Duodenal mucosa (tissue), 2 donors: ENCODE measurements around the gene RAD51AP2.
A peak's percentile ranks its signal among the peaks of the same experiment; 100 is the strongest.
"Not testable (repeated sequence)": the region's sequence is repeated elsewhere in the genome, so short reads cannot be mapped to it uniquely, and the experiment has no call there.

ENCODE experiments used
- H3K27ac ChIP-seq: one replicate; pipeline ENCODE4 v1.7.0; 2013; ENCODE audit warnings: low read depth, low read length
- H3K27me3 ChIP-seq, 2 donors: one replicate each; pipeline ENCODE4 v1.7.0; 2013; ENCODE audit warnings: low read length in 2 of 2, control low read depth in 1 of 2; ENCODE audit not compliant: insufficient read depth in 2 of 2, control insufficient read depth in 1 of 2
- H3K36me3 ChIP-seq, 2 donors: one replicate each; pipeline ENCODE4 v1.7.0; 2013; ENCODE audit warnings: low read length in 2 of 2, control low read depth in 1 of 2; ENCODE audit not compliant: insufficient read depth in 2 of 2, control insufficient read depth in 1 of 2
- H3K4me1 ChIP-seq, 2 donors: one replicate each; pipeline ENCODE4 v1.7.0; 2013; ENCODE audit warnings: low read length in 2 of 2, control low read depth in 1 of 2; ENCODE audit not compliant: insufficient read depth in 2 of 2, control insufficient read depth in 1 of 2
- H3K4me3 ChIP-seq, 2 donors: one replicate each; pipeline ENCODE4 v1.7.0; 2013; ENCODE audit warnings: low read length in 2 of 2, low read depth in 1 of 2
- H3K9ac ChIP-seq, 2 donors: one replicate each; pipeline ENCODE4 v1.7.0; 2013; ENCODE audit warnings: low read length in 2 of 2, low read depth in 1 of 2
- H3K9me3 ChIP-seq, 2 donors: one replicate each; pipeline ENCODE4 v1.7.0; 2013; ENCODE audit warnings: low read length in 2 of 2, control low read depth in 1 of 2; ENCODE audit not compliant: control insufficient read depth in 1 of 2

The RAD51AP2 gene

DNA sequence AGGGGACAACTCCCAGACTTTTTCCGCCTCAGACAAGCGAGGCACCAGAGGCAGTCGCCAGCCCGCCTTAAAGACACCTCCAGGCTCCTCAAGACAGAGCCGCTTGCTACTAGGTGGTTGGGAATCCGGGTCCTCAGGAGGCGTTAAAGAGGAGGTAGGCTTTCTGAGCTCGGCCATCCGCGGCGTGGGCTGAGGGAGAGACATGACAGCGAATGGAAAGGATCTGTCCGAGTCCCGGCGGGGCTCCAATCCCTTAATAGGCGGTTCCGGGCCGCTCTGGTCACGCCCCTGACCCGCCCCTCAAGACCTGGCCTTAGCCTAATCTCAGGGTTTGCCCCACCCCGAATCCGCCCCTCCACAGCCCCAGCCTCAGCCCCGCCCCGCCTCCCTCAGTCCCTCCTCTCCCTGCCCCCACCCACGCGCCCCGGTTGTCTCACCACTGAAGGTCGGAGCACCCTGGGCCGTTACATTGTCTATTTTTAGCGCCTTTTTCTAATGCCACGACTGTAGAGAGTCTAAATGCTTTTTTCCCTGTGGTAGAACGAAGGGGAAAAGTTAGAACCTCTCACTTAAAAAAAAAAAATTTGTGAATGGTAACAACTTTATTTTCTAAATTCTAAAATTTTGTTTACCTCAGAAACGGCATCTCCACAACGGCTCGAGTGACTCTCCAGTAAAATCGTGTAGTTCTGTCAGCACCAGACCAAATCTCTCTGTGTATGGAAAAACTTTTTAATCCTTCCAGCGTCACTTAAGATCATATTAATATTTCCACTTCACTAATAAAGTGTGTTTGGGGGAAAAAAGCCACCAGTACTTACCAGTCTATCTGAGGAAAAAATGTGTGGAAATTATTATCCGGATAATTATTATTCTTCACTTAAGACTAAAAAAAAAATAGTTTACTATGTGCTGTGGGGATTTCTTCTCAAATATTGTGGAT lies at the start of gene RAD51AP2:
RAD51AP2 (minus strand) TSS at position 229 of the 943 bp plus-strand sequence; CDS start at position 204, 25 bp downstream.
- H3K4me3 ChIP-seq = peak within 1 kb of the TSS; percentile 61 to 63
- H3K4me1 ChIP-seq = peaks cover 3 to 4% of the 10 kb centered on the region in 2 donors
- no peak within 1 kb of the TSS for H3K9ac ChIP-seq
- H3K9me3 ChIP-seq = no peaks in the 10 kb centered on the region
- peaks cover 0 to 9% of the 10 kb centered on the region in 2 donors for H3K27me3 ChIP-seq
- no peaks in the 10 kb centered on the region for H3K36me3 ChIP-seq
- no peak within 1 kb of the TSS for H3K27ac ChIP-seq

DNA sequence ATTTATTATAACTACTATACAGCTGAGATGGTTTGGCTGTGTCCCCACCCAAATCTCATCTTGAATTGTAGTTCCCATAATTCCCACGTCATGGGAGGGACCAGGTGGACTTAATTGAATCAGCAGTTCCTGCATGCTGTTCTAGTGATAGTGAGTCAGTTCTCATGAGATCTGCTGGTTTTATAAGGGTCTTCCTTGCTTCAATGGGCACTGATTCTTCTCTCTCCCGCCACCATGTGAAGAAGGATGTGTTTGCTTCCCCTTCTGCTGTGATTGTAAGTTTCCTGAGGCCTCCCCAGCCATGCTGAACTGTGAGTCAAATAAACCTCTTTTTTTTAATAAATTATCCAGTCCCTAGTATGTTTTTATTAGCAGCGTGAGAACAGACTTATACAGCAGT lies 47.5 kb upstream of the RAD51AP2 start:
- not testable (repeated sequence) for H3K36me3 ChIP-seq, H3K27me3 ChIP-seq, H3K9me3 ChIP-seq, H3K27ac ChIP-seq, H3K9ac ChIP-seq, H3K4me1 ChIP-seq, H3K4me3 ChIP-seq

DNA sequence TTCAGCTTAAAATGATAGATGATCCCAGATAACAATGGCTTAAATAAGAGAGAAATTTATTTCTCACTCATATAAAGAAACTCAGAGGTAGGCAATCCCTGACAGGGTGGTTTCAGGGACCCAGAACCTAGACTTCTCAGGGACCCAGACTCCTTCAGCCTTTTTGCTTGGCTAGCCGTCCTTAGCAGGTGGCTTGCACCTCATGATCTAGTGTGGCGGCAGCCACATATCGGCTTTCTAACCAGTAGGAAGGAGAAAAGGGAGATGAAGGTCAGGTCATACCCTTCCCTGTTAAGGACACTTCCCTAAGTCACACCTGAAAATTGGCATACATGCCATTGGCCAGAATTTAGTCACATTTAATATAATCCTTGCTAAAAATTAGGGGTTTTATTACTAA lies 40.6 kb upstream of the RAD51AP2 start:
- H3K36me3 ChIP-seq = no peaks in the 10 kb centered on the region
- H3K9ac ChIP-seq = no peak overlapping the region
- H3K27me3 ChIP-seq = peaks cover 0 to 12% of the 10 kb centered on the region in 2 donors
- H3K9me3 ChIP-seq = no peaks in the 10 kb centered on the region
- no peaks in the 10 kb centered on the region for H3K4me1 ChIP-seq
- H3K4me3 ChIP-seq = no peak overlapping the region
- no peak overlapping the region for H3K27ac ChIP-seq

DNA sequence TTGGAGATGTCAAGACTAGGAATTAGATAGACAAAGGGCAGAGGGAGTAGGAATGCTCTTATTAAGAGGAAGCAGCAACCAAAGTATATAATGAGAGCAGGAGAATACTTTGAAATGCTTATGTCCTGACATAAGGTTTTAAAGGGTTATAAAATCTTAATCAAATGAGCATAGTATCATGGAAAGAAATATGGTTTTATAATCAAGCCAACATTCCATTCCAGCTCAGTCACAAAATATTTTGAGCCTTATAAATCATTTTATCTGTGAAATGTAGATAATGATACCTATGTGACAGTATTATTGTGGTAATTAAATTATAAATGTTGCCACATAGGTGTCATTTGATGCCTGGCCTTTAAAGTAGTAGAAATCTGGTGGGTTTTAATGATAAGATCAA lies 39.8 kb upstream of the RAD51AP2 start:
- peaks cover 0 to 12% of the 10 kb centered on the region in 2 donors for H3K27me3 ChIP-seq
- no peak overlapping the region for H3K27ac ChIP-seq
- H3K9ac ChIP-seq = no peak overlapping the region
- H3K4me1 ChIP-seq = no peaks in the 10 kb centered on the region
- H3K9me3 ChIP-seq = no peaks in the 10 kb centered on the region
- H3K36me3 ChIP-seq = no peaks in the 10 kb centered on the region
- H3K4me3 ChIP-seq = no peak overlapping the region

DNA sequence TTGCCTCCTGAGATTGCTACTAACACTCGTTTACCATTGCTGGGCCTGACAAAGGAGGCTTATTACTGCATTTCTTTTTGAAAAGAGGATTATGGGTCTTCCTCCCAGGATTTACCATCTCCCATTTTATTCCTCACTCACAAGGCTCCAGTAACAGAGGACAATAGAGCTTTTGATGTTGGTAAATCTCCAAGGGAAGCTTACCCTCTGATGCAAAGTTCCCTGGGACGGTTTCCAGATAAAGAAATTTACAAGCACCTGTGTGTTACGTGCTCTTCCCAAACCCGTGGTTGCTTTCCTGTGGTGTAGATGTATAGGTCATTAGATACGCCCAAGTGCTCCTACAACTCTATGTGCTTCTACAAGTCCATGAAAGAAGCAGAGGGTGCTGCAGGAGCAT lies 39.4 kb upstream of the RAD51AP2 start:
- Histone ChIP-seq H3K9me3 (no peaks in the 10 kb centered on the region), H3K27me3 (peaks cover 0 to 12% of the 10 kb centered on the region in 2 donors), H3K27ac (no peak overlapping the region), H3K4me3 (no peak overlapping the region), H3K4me1 (no peaks in the 10 kb centered on the region), H3K9ac (no peak overlapping the region), H3K36me3 (no peaks in the 10 kb centered on the region)

DNA sequence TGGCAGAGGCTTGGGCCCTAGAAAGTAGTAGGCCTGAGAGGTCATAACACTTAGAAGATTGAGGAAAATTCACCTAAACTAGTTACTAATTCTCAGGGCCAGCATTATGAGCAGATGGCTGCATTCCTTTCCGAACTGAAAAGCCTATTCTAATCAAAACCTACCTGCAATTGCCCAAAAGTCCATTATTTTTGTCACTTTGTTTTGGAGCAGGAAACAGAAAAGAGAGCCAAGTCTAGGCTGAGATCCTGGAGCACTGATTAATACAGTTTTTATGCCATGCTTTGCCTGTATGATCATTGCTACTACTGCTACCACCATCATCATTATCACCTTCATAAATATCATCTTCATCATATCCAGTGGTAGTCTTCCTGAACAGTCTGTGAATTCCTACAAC lies 36.9 kb upstream of the RAD51AP2 start:
- Histone ChIP-seq H3K4me1 (no peaks in the 10 kb centered on the region), H3K9me3 (no peaks in the 10 kb centered on the region), H3K36me3 (no peaks in the 10 kb centered on the region), H3K27me3 (peaks cover 2 to 4% of the 10 kb centered on the region in 2 donors), H3K4me3 (no peak overlapping the region), H3K27ac (no peak overlapping the region), H3K9ac (no peak overlapping the region)

DNA sequence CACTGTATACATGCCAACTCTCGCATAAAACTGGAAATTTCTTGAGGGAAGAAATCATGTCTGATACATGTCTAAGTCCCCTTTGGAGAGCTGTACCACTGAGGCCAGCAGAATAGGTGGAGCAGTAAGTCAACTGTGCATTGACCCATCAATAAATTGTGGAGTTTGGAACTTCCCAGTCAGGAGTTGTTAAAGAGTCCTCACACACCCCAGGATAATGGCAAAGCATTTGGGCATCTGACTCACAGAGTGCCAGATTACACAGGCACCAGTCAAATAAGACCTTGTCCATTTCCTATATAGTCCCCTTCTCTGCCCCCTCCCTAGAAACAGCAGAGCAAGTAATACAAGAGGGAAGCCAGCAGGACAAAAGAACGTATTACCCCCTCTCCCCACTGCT lies 32.7 kb upstream of the RAD51AP2 start:
- H3K27me3 ChIP-seq = peaks cover 5 to 9% of the 10 kb centered on the region in 2 donors
- no peak overlapping the region for H3K27ac ChIP-seq
- H3K4me3 ChIP-seq = no peak overlapping the region
- no peak overlapping the region for H3K9ac ChIP-seq
- H3K4me1 ChIP-seq = peaks cover 0 to 3% of the 10 kb centered on the region in 2 donors
- H3K36me3 ChIP-seq = no peaks in the 10 kb centered on the region
- H3K9me3 ChIP-seq = no peaks in the 10 kb centered on the region

DNA sequence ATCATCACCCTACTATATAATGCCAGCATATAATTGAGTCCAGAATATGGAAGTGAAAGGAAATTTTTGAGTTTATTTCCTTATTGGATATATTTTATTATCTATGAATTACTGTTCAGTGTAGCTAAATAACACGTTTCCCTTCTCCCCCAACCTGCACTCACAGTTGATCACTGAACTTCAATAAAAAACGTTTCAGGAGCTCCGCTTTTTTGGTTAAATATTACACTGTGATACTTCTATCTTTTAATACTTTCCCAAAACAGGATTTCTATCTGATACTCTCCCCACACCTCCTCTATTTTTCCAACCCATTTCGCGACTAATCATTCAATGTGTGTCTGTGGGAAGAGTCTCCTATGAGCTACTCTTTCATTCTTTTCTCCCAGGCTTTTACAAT lies 29.5 kb upstream of the RAD51AP2 start:
- peaks cover 0 to 3% of the 10 kb centered on the region in 2 donors for H3K4me1 ChIP-seq
- H3K27me3 ChIP-seq = peaks cover 11 to 31% of the 10 kb centered on the region in 2 donors
- no peak overlapping the region for H3K9ac ChIP-seq
- no peak overlapping the region for H3K27ac ChIP-seq
- H3K9me3 ChIP-seq = no peaks in the 10 kb centered on the region
- H3K4me3 ChIP-seq = no peak overlapping the region
- H3K36me3 ChIP-seq = no peaks in the 10 kb centered on the region

DNA sequence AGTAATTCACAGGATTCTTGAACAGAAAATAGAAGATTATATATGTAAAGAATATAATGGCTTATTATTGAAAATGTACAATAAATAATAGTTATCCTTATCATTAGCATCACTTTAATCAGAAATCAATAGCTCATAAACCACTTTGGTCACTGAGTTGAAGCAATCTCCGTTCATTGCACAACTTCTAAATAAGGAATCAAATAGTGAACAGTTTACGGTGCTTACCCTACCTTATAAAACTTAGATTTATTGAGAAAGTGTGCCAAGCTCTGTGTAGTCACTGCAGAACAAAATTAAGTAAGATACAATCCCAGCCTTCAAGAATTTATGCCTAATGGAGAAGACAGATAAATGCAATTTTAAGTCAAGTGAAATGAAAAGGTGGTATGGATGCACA lies 29.0 kb upstream of the RAD51AP2 start:
- no peaks in the 10 kb centered on the region for H3K9me3 ChIP-seq
- H3K27ac ChIP-seq = no peak overlapping the region
- no peak overlapping the region for H3K4me3 ChIP-seq
- H3K27me3 ChIP-seq = peaks cover 16 to 36% of the 10 kb centered on the region in 2 donors
- no peaks in the 10 kb centered on the region for H3K36me3 ChIP-seq
- peaks cover 0 to 3% of the 10 kb centered on the region in 2 donors for H3K4me1 ChIP-seq
- no peak overlapping the region for H3K9ac ChIP-seq

DNA sequence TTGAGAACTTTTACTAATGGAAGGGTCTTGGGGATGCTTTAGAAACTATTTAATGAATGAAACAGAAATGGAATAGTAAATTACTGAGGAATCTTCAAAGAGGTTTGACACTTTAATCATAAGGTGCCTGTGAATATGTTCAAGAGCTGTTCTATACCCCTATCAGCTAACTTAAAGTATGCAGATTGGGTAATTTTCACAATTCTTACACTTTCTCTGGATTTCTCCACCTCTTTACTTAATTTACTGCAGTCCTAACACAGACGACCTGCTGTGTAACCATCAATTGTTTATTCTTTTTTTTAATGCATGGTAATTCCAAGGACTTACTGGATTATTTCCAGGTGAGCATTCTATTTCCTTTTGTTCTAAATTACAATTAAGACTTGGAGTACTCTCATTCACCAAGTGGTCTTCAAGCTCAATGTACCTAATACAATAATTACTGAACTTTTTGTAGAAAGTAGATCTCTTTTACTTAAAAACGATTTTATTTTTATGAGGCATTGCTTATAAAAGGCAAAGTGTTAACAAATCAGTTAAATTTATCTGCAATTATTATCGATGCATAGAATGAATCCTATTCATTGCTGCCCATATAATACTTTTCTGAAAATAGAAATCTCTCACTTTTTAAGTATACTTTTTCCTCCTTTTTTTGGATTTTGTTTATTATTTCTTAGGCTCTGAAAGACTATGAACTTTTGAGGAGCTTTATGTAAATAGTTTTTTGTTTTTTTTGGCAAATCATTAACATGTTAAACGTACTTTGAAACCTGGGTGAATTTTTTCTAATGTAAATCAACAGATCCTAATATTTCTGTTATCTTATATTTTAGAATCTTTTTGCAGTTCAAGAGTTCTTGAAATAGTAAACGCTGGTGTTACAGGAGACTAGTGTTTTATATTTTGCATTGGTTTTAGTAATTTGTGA lies 27.7 kb upstream of the RAD51AP2 start:
- no peak overlapping the region for H3K9ac ChIP-seq
- peaks cover 25 to 47% of the 10 kb centered on the region in 2 donors for H3K27me3 ChIP-seq
- H3K27ac ChIP-seq = no peak overlapping the region
- H3K9me3 ChIP-seq = no peaks in the 10 kb centered on the region
- H3K36me3 ChIP-seq = no peaks in the 10 kb centered on the region
- H3K4me1 ChIP-seq = peaks cover 0 to 3% of the 10 kb centered on the region in 2 donors
- no peak overlapping the region for H3K4me3 ChIP-seq
